ENCODE measurements around the gene COPRS.

COPRS gene

GRCh38 chr17:31858642-31859486 lies at the start of gene COPRS:
COPRS (minus strand) TSS chr17:31859244; CDS start chr17:31859199, 45 bp downstream.
- DNase-seq (ENCODE audit: low spot score) = peak; percentile 91

GRCh38 chr17:31908386-31908785 lies 49.3 kb upstream of the COPRS start:
- no peak for DNase-seq (ENCODE audit: low spot score)

GRCh38 chr17:31907342-31907962 lies 48.4 kb upstream of the COPRS start:
- no peak for DNase-seq (ENCODE audit: low spot score)

- DNase-seq (ENCODE audit: low spot score) = no peak
Observed at GRCh38 chr17:31903401-31903800, 44.4 kb upstream of the COPRS start.

GRCh38 chr17:31902693-31903092 lies 43.6 kb upstream of the COPRS start:
- no peak for DNase-seq (ENCODE audit: low spot score)

GRCh38 chr17:31900877-31901276 lies 41.8 kb upstream of the COPRS start:
- DNase-seq (ENCODE audit: low spot score) = no peak

- DNase-seq (ENCODE audit: low spot score) = no peak
Observed at GRCh38 chr17:31888124-31888523, 29.1 kb upstream of the COPRS start.

GRCh38 chr17:31882571-31882970 lies 23.5 kb upstream of the COPRS start:
- DNase-seq (ENCODE audit: low spot score) = no peak

GRCh38 chr17:31880311-31880710 lies 21.3 kb upstream of the COPRS start:
- no peak for DNase-seq (ENCODE audit: low spot score)

- DNase-seq (ENCODE audit: low spot score) = no peak
Observed at GRCh38 chr17:31878703-31879073, 19.6 kb upstream of the COPRS start.

- no peak for DNase-seq (ENCODE audit: low spot score)
Observed at GRCh38 chr17:31877911-31878702, 19.1 kb upstream of the COPRS start.

GRCh38 chr17:31877341-31877740 lies 18.3 kb upstream of the COPRS start:
- DNase-seq (ENCODE audit: low spot score) = no peak

- no peak for DNase-seq (ENCODE audit: low spot score)
Observed at GRCh38 chr17:31875081-31875480, 16.0 kb upstream of the COPRS start.

- DNase-seq (ENCODE audit: low spot score) = no peak
Observed at GRCh38 chr17:31869797-31870568, 10.9 kb upstream of the COPRS start.

- DNase-seq (ENCODE audit: low spot score) = no peak
Observed at GRCh38 chr17:31869031-31869430, 10.0 kb upstream of the COPRS start.

GRCh38 chr17:31859487-31860008 lies 504 bp upstream of the COPRS start:
- no peak for DNase-seq (ENCODE audit: low spot score)

GRCh38 chr17:31857920-31858641 lies 963 bp downstream of the COPRS start:
- DNase-seq (ENCODE audit: low spot score) = no peak

GRCh38 chr17:31856750-31857149 lies 2.3 kb downstream of the COPRS start:
- DNase-seq (ENCODE audit: low spot score) = no peak

- DNase-seq (ENCODE audit: low spot score) = no peak
Observed at GRCh38 chr17:31854672-31855071, 4.4 kb downstream of the COPRS start.

GRCh38 chr17:31853911-31854470 lies 5.1 kb downstream of the COPRS start:
- DNase-seq (ENCODE audit: low spot score) = no peak

- DNase-seq (ENCODE audit: low spot score) = no peak
Observed at GRCh38 chr17:31845291-31845690, 13.8 kb downstream of the COPRS start.

Measured in hepatic stellate cell (primary cell).